IMR-90 (cell line): ENCODE results near the gene EZR.

Source experiments
- BHLHE40 ChIP-seq: fragments of 150-350 bp; IDR thresholded peaks from 2 replicates; pipeline ENCODE4 v1.6.1; 2016; ENCODE audit warnings: mild to moderate bottlenecking, low read depth, low read length
- MAZ ChIP-seq: IDR thresholded peaks from 2 replicates; pipeline ENCODE4 v1.6.1; 2012; ENCODE audit warnings: low read depth, mild to moderate bottlenecking, low read length, improper control_type of control experiment, moderate library complexity, borderline replicate concordance
- MXI1 ChIP-seq: IDR thresholded peaks from 2 replicates; pipeline ENCODE4 v1.6.1; 2012; ENCODE audit warnings: low read depth, mild to moderate bottlenecking, low read length, moderate library complexity, borderline replicate concordance
- POLR2A ChIP-seq: IDR thresholded peaks from 2 replicates; pipeline ENCODE4 v1.6.1; 2012; ENCODE audit warnings: mild to moderate bottlenecking, low read depth, low read length
- RAD21 ChIP-seq: IDR thresholded peaks from 2 replicates; pipeline ENCODE4 v1.6.1; 2012; ENCODE audit warnings: low read length, improper control_type of control experiment
- RCOR1 ChIP-seq: IDR thresholded peaks from 2 replicates; pipeline ENCODE4 v1.6.1; 2012; ENCODE audit warnings: mild to moderate bottlenecking, low read length, improper control_type of control experiment; ENCODE audit not compliant: insufficient replicate concordance
- RFX5 ChIP-seq: IDR thresholded peaks from 2 replicates; pipeline ENCODE4 v1.8.0; 2012; ENCODE audit warnings: low read depth, mild to moderate bottlenecking, low read length, moderate library complexity
- SMC3 ChIP-seq: fragments of 150-350 bp; IDR thresholded peaks from 2 replicates; pipeline ENCODE4 v1.6.1; 2016; ENCODE audit warnings: low read depth, mild to moderate bottlenecking, antibody characterized with exemption, low read length, moderate library complexity
- TF ChIP-seq, protein P1 (sequence below): conservative IDR thresholded peaks from 2 replicates; pipeline ENCODE4 v1.5.1; 2012; ENCODE audit warnings: mild to moderate bottlenecking, low read depth, low read length, improper control_type of control experiment
- TF ChIP-seq, protein P2 (sequence below): fragments of 150-350 bp; IDR thresholded peaks from 2 replicates; pipeline ENCODE4 v1.6.1; 2017; ENCODE audit warnings: mild to moderate bottlenecking, antibody characterized with exemption, low read length, low read depth
- TF ChIP-seq, protein P3 (sequence below): fragments of 150-350 bp; IDR thresholded peaks from 2 replicates; pipeline ENCODE4 v1.6.1; 2016; ENCODE audit warnings: low read depth, mild to moderate bottlenecking, low read length, moderate library complexity, borderline replicate concordance

GRCh38 chr6:158766621-158767455 is 52.3 kb downstream of the EZR start:
- TF ChIP-seq, protein P1, sequence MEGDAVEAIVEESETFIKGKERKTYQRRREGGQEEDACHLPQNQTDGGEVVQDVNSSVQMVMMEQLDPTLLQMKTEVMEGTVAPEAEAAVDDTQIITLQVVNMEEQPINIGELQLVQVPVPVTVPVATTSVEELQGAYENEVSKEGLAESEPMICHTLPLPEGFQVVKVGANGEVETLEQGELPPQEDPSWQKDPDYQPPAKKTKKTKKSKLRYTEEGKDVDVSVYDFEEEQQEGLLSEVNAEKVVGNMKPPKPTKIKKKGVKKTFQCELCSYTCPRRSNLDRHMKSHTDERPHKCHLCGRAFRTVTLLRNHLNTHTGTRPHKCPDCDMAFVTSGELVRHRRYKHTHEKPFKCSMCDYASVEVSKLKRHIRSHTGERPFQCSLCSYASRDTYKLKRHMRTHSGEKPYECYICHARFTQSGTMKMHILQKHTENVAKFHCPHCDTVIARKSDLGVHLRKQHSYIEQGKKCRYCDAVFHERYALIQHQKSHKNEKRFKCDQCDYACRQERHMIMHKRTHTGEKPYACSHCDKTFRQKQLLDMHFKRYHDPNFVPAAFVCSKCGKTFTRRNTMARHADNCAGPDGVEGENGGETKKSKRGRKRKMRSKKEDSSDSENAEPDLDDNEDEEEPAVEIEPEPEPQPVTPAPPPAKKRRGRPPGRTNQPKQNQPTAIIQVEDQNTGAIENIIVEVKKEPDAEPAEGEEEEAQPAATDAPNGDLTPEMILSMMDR: no peak
- TF ChIP-seq MXI1 (no peak), MAZ (no peak), POLR2A (no peak), RCOR1 (no peak), RFX5 (no peak), SMC3 (no peak), RAD21 (no peak), BHLHE40 (no peak)
- TF ChIP-seq, protein P2, sequence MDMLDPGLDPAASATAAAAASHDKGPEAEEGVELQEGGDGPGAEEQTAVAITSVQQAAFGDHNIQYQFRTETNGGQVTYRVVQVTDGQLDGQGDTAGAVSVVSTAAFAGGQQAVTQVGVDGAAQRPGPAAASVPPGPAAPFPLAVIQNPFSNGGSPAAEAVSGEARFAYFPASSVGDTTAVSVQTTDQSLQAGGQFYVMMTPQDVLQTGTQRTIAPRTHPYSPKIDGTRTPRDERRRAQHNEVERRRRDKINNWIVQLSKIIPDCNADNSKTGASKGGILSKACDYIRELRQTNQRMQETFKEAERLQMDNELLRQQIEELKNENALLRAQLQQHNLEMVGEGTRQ: no peak
- TF ChIP-seq, protein P3, sequence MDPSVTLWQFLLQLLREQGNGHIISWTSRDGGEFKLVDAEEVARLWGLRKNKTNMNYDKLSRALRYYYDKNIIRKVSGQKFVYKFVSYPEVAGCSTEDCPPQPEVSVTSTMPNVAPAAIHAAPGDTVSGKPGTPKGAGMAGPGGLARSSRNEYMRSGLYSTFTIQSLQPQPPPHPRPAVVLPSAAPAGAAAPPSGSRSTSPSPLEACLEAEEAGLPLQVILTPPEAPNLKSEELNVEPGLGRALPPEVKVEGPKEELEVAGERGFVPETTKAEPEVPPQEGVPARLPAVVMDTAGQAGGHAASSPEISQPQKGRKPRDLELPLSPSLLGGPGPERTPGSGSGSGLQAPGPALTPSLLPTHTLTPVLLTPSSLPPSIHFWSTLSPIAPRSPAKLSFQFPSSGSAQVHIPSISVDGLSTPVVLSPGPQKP: no peak
